ENCODE results near the gene BUB3. TPM values are rescaled to one million over a fixed set of nuclear protein-coding genes. Genes with fewer than 3 reads are reported as not detected.

BUB3 gene
- total and polyA plus RNA-seq, 2 experiments from 2014 or later: 243 to 272 TPM

DNA sequence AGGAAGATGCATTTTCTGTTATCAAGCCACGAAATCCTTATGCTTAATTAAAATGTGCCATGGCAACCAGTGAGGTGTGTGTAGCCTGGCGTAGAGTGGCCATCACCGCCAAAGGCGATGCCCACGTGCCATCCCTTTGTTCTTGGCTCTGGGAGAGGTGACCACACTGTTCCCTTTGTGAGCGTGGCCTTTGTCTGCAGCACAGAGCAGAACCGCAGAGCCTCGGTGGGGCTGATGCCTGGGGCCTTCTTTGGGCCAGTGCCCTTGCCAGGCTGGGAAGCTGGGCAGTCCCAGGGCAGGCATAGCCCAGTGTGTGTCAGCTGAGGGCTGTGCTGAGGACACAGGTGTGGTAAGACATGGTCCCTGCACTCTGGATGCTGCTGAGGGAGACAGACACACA, 48.3 kb downstream of the BUB3 start:
- no peaks in the 10 kb centered on the region for H3K27me3 ChIP-seq (ENCODE audit: insufficient read depth)
- no peak for ATAC-seq
- H3K27ac ChIP-seq (ENCODE audit: low read depth): no peak overlapping the region
- H3K9me2 ChIP-seq (ENCODE audit: insufficient read depth): no peaks in the 10 kb centered on the region
- Mint-ChIP-seq H3K27ac (no peak overlapping the region), H3K36me3 (ENCODE audit: low read depth) (peaks cover 2% of the 10 kb centered on the region; the same call in 1 of the 3 replicates), H3K4me3 (no peak overlapping the region), H3K27me3 (ENCODE audit: insufficient read depth, low read depth, poor library complexity) (no peaks in the 10 kb centered on the region), H3K9me3 (no peaks in the 10 kb centered on the region; the same call in 2 of the 3 replicates), H3K4me1 (peaks cover 14% of the 10 kb centered on the region)
- H3K4me2 ChIP-seq: no peak overlapping the region
- no peak for DNase-seq (ENCODE audit: low spot score)
- H3F3A ChIP-seq (replicated peaks; ENCODE audit: low read depth): no peaks in the 10 kb centered on the region
- H2AFZ ChIP-seq: no peak overlapping the region
- TF ChIP-seq NANOG (IDR thresholded peaks at IDR 0.05; ENCODE audit: borderline replicate concordance) (no peak), EZH2 (IDR thresholded peaks at IDR 0.05; ENCODE audit: low read depth, unreplicated experiment) (no peak), CREB1 (CRISPR knock-in tag; IDR thresholded peaks at IDR 0.05; ENCODE audit: low read depth) (no peak), REST (IDR thresholded peaks at IDR 0.05; ENCODE audit: unreplicated experiment) (no peak), ZNF114 (CRISPR knock-in tag; IDR thresholded peaks at IDR 0.05) (no peak), ZNF331 (CRISPR knock-in tag; IDR thresholded peaks at IDR 0.05; ENCODE audit: low read depth) (no peak), ZNF462 (CRISPR knock-in tag; IDR thresholded peaks at IDR 0.05) (no peak), CTCF (conservative IDR thresholded peaks at IDR 0.05; ENCODE audit: low read depth in 2 of 2) (no peak)
- TF ChIP-seq, protein P1, sequence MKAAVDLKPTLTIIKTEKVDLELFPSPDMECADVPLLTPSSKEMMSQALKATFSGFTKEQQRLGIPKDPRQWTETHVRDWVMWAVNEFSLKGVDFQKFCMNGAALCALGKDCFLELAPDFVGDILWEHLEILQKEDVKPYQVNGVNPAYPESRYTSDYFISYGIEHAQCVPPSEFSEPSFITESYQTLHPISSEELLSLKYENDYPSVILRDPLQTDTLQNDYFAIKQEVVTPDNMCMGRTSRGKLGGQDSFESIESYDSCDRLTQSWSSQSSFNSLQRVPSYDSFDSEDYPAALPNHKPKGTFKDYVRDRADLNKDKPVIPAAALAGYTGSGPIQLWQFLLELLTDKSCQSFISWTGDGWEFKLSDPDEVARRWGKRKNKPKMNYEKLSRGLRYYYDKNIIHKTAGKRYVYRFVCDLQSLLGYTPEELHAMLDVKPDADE (IDR thresholded peaks at IDR 0.05): no peak
- H3K36me3 ChIP-seq (ENCODE audit: insufficient read depth): no peaks in the 10 kb centered on the region
- no peaks in the 10 kb centered on the region for H3K4me1 ChIP-seq (ENCODE audit: insufficient read depth)
- H3K79me2 ChIP-seq (replicated peaks; ENCODE audit: insufficient read depth): no peaks in the 10 kb centered on the region
- H4K20me1 ChIP-seq (replicated peaks; ENCODE audit: insufficient read depth): no peaks in the 10 kb centered on the region
- no peak overlapping the region for H3K4me3 ChIP-seq
